Left lung (tissue), 10 donors: ENCODE measurements around the gene FAM117B. TPM values are rescaled to one million over a fixed set of nuclear protein-coding genes. Genes with fewer than 3 reads are reported as not detected.

ENCODE experiments used
- ATAC-seq: fragments of 200-7000 bp; cut with Tn5 transposase; one replicate; pipeline ENCODE4 v1.9.1; 2020; ENCODE audit warnings: moderate library complexity
- DNase-seq, 4 donors: peaks; one replicate each; pipeline ENCODE4 v3.0.0-alpha.2; 2013 to 2020
- H3K27ac ChIP-seq, 2 donors: fragments of 200-600 bp; sonication (generic) in 1 of 2; one replicate each; pipeline versions ENCODE4 v1.5.0 to v1.8.0; 2020 to 2021
- H3K27me3 ChIP-seq, 2 donors: fragments of 200-600 bp; sonication (generic) in 1 of 2; one replicate each; pipeline versions ENCODE4 v1.5.0 to v1.8.0; 2020 to 2021
- H3K36me3 ChIP-seq, 2 donors: fragments of 200-600 bp; sonication (generic) in 1 of 2; one replicate each; pipeline versions ENCODE4 v1.5.0 to v1.8.0; 2020 to 2021
- H3K4me1 ChIP-seq, 2 donors: fragments of 200-600 bp; one replicate each; pipeline ENCODE4 v1.8.0; 2021
- H3K4me3 ChIP-seq, 2 donors: fragments of 200-600 bp; sonication (generic) in 1 of 2; one replicate each; pipeline versions ENCODE4 v1.5.0 to v1.8.0; 2020 to 2021; ENCODE audit warnings: mild to moderate bottlenecking in 1 of 2
- H3K9me3 ChIP-seq, 2 donors: fragments of 200-600 bp; sonication (generic) in 1 of 2; one replicate each; pipeline versions ENCODE4 v1.5.0 to v1.8.0; 2020 to 2021
- CTCF ChIP-seq, 2 donors: fragments of 200-600 bp; sonication (generic) in 1 of 2; IDR thresholded peaks; one replicate each; pipeline versions ENCODE4 v1.5.0 to v1.8.0; 2021; ENCODE audit warnings: antibody characterized with exemption in 2 of 2
- intact Hi-C, 2 donors: fragments of 100-400 bp; cut with DNase I; formaldehyde crosslinking; loops; one replicate each; pipeline versions ENCODE4 v1.11.2 to v1.14.2; 2022
- polyA plus RNA-seq, 6 donors: library from polyadenylated mRNA; unstranded; fragments of 120-200 nt; gene quantifications; one replicate each; pipeline ENCODE4 v1.2.1, GENCODE V29; 2013; ENCODE audit not compliant: insufficient read length in 6 of 6
- total RNA-seq, 2 donors: library from RNA; stranded (reverse); fragmentation: NEBNext Ultra II Directional; extraction: Animal tissue kit (Norgen Biotek cat#: 25700); gene quantifications; one replicate each; pipeline ENCODE4 v1.2.1, GENCODE V29; 2021
- donor health status: DM: no; HTN: yes; CAD: no.
- donor health status: DM: no; HTN: no; CAD: no.

The FAM117B gene
- total and polyA plus RNA-seq, 8 donors: 4.9 to 27.4 (median 22.6) TPM

- no peak for TF ChIP-seq CTCF (IDR thresholded peaks at IDR 0.05)
- peak; percentile 75 for ATAC-seq
- intact Hi-C loops: no loop called here
- H3K4me1 ChIP-seq: peaks cover 0 to 28% of the 10 kb centered on the region in 2 donors
- no peak overlapping the region for H3K4me3 ChIP-seq
- H3K27ac ChIP-seq: peak overlapping the region in 1 of 2 donors; percentile 66
- no peaks in the 10 kb centered on the region for H3K27me3 ChIP-seq
- H3K9me3 ChIP-seq: no peaks in the 10 kb centered on the region
- no peaks in the 10 kb centered on the region for H3K36me3 ChIP-seq
- DNase-seq: no peak
These were observed 25.2 kb upstream of the FAM117B start for GRCh38 chr2:202609381-202610145.

GRCh38 chr2:202610380-202610779 is 24.4 kb upstream of the FAM117B start:
- ATAC-seq (no peak), DNase-seq (no peak)
- intact Hi-C loops: no loop called here
- Histone ChIP-seq H3K9me3 (no peaks in the 10 kb centered on the region), H3K27ac (no peak overlapping the region), H3K4me3 (no peak overlapping the region), H3K36me3 (no peaks in the 10 kb centered on the region), H3K27me3 (no peaks in the 10 kb centered on the region), H3K4me1 (peaks cover 0 to 28% of the 10 kb centered on the region in 2 donors)
- TF ChIP-seq CTCF (IDR thresholded peaks at IDR 0.05): no peak

GRCh38 chr2:202612145-202612544 is 22.6 kb upstream of the FAM117B start:
- H3K4me1 ChIP-seq: peaks cover 0 to 28% of the 10 kb centered on the region in 2 donors
- no peaks in the 10 kb centered on the region for H3K27me3 ChIP-seq
- DNase-seq: no peak
- no peaks in the 10 kb centered on the region for H3K36me3 ChIP-seq
- H3K9me3 ChIP-seq: no peaks in the 10 kb centered on the region
- intact Hi-C loops: no loop called here
- ATAC-seq: peak; percentile 8
- no peak overlapping the region for H3K4me3 ChIP-seq
- TF ChIP-seq CTCF (IDR thresholded peaks at IDR 0.05): no peak
- no peak overlapping the region for H3K27ac ChIP-seq

GRCh38 chr2:202613479-202613878 is 21.3 kb upstream of the FAM117B start:
- H3K27me3 ChIP-seq: no peaks in the 10 kb centered on the region
- no peak for TF ChIP-seq CTCF (IDR thresholded peaks at IDR 0.05)
- ATAC-seq: no peak

GRCh38 chr2:202624133-202624532 is 10.6 kb upstream of the FAM117B start:
- H3K4me3 ChIP-seq: no peak overlapping the region
- no peak for ATAC-seq
- H3K4me1 ChIP-seq: no peaks in the 10 kb centered on the region
- H3K27ac ChIP-seq: peak overlapping the region in 1 of 2 donors; percentile 41
- DNase-seq: no peak
- intact Hi-C loops: no loop called here
- no peak for TF ChIP-seq CTCF (IDR thresholded peaks at IDR 0.05)
- H3K9me3 ChIP-seq: no peaks in the 10 kb centered on the region
- H3K27me3 ChIP-seq: no peaks in the 10 kb centered on the region
- H3K36me3 ChIP-seq: no peaks in the 10 kb centered on the region

More at GRCh38 chr2:202613479-202613878, 21.3 kb upstream of the FAM117B start:
- no peak overlapping the region for H3K4me3 ChIP-seq
- H3K4me1 ChIP-seq: peaks cover 0 to 28% of the 10 kb centered on the region in 2 donors
- H3K27ac ChIP-seq: no peak overlapping the region
- no peak for DNase-seq
- H3K36me3 ChIP-seq: no peaks in the 10 kb centered on the region
- H3K9me3 ChIP-seq: no peaks in the 10 kb centered on the region
- intact Hi-C loops: no loop called here
